Fibroblast of lung (primary cell): ENCODE measurements around the gene COL4A5. TPM values are rescaled to one million over a fixed set of nuclear protein-coding genes. Genes with fewer than 3 reads are reported as not detected.

Experiments used
- DNase-seq, 2 donors: peaks; one replicate each; pipeline versions ENCODE4 v3.0.0 to v3.0.0-alpha.2; 2010; ENCODE audit warnings: low read depth in 2 of 2
- H2AFZ ChIP-seq: 2 replicates; pipeline ENCODE4 v1.5.1; 2012; ENCODE audit warnings: low read length, control low read depth, inconsistent platforms
- H3K27ac ChIP-seq: 2 replicates; pipeline ENCODE4 v1.5.1; 2011; ENCODE audit warnings: low read length, control low read depth; ENCODE audit not compliant: insufficient read depth
- H3K27me3 ChIP-seq: 2 replicates; pipeline ENCODE4 v1.5.1; 2011; ENCODE audit warnings: mild to moderate bottlenecking, low read length; ENCODE audit not compliant: control insufficient read depth, insufficient read depth
- H3K36me3 ChIP-seq: 2 replicates; pipeline ENCODE4 v1.5.1; 2011; ENCODE audit warnings: low read length; ENCODE audit not compliant: control insufficient read depth, insufficient read depth
- H3K4me1 ChIP-seq: 2 replicates; pipeline ENCODE4 v1.5.1; 2011; ENCODE audit warnings: low read length; ENCODE audit not compliant: control insufficient read depth, insufficient read depth; ENCODE audit errors: extremely low read depth
- H3K4me2 ChIP-seq: 2 replicates; pipeline ENCODE4 v1.5.1; 2011; ENCODE audit warnings: low read length, control low read depth; ENCODE audit not compliant: insufficient read depth; ENCODE audit errors: extremely low read depth
- H3K4me3 ChIP-seq, 4 experiments: fragments of 200-600 bp in 1 of 4; sonication (generic) in 1 of 4; replicated peaks in 1 of 4; 2 replicates each; pipeline ENCODE4 v1.5.1; 2011 to 2016; ENCODE audit warnings: low read length in 4 of 4, low read depth in 3 of 4, mild to moderate bottlenecking in 3 of 4, control low read depth in 2 of 4, inconsistent platforms in 1 of 4, mixed read lengths in 1 of 4; ENCODE audit not compliant: insufficient read depth in 1 of 4; ENCODE audit errors: control extremely low read depth in 1 of 4
- H3K79me2 ChIP-seq: 2 replicates; pipeline ENCODE4 v1.5.1; 2012; ENCODE audit warnings: mild to moderate bottlenecking, low read length, inconsistent platforms; ENCODE audit not compliant: control insufficient read depth, insufficient read depth
- H3K9ac ChIP-seq: 2 replicates; pipeline ENCODE4 v1.5.1; 2011; ENCODE audit warnings: mild to moderate bottlenecking, low read length, control low read depth; ENCODE audit not compliant: insufficient read depth
- H3K9me3 ChIP-seq: 2 replicates; pipeline ENCODE4 v1.5.1; 2012; ENCODE audit warnings: low read depth, low read length; ENCODE audit not compliant: control insufficient read depth, insufficient read depth
- H4K20me1 ChIP-seq: 2 replicates; pipeline ENCODE4 v1.5.1; 2011; ENCODE audit warnings: low read length; ENCODE audit not compliant: control insufficient read depth, insufficient read depth; ENCODE audit errors: extremely low read depth
- EZH2 ChIP-seq: IDR thresholded peaks from 2 replicates; pipeline ENCODE4 v1.5.1; 2012; ENCODE audit warnings: low read length, control low read depth, mild to moderate bottlenecking; ENCODE audit errors: missing control alignments
- polyA plus RNA-seq, 2 donors: library from polyadenylated mRNA; depleted of rRNA in 1 of 2; stranded (reverse) in 1 of 2; unstranded in 1 of 2; fragments of >200 nt; gene quantifications; 2 replicates each; pipeline ENCODE4 v1.2.1, GENCODE V29; 2011 to 2012; ENCODE audit warnings: missing spikeins in 1 of 2
- total RNA-seq: library from RNA; depleted of rRNA; stranded (reverse); fragments of >200 nt; gene quantifications from 2 replicates; pipeline ENCODE4 v1.2.1, GENCODE V29; 2014
- TF ChIP-seq, protein P1 (sequence below), 2 donors: IDR thresholded peaks in 1 of 2; conservative IDR thresholded peaks in 1 of 2; 1 replicate in 1 of 2; 2 replicates in 1 of 2; pipeline ENCODE4 v1.5.1; 2011 to 2012; ENCODE audit warnings: low read length in 2 of 2, control low read depth in 1 of 2, inconsistent platforms in 1 of 2, low read depth in 1 of 2, mild to moderate bottlenecking in 1 of 2

COL4A5 gene
- total and polyA plus RNA-seq, 2 donors (not counting 1 experiment from before 2014, with no cell fraction given): 4.9 to 54.7 TPM

DNA sequence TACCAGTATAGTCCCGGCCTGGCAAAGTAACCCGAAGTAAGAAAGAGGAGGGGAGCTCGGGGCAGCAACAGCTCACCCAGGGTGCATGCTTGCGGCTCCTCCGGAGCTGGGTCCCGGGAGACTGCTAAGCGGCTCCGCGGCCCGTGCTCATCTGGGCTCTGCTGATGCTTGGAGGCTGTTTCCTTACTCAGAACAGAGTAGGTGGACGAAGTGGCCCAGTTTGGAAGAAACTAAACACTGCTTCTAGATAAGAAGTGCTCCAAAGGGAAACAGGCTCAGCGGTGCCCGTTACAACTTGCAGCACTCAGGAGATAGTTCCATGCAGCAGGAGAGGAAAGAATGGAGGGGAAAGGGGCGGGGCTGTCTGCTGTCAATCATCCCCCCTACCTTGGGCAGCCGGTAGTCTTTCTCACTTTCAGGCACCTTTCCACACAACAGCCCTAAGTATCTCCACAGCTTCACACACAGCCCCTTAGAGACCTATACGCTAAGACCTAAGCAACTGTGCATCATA is 1.5 kb upstream of the COL4A5 start, which contains the start of gene COL4A6:
TSS of gene COL4A6 (minus strand) at position 313 of the 514 bp plus-strand sequence. CDS start at position 87, 226 bp downstream.
- Histone ChIP-seq H3K27ac (no peak within 1 kb of the TSS), H3K79me2 (no peaks in the 10 kb centered on the region), H4K20me1 (no peaks in the 10 kb centered on the region), H3K9me3 (no peaks in the 10 kb centered on the region), H3K4me1 (no peaks in the 10 kb centered on the region), H3K27me3 (no peaks in the 10 kb centered on the region), H2AFZ (peak within 1 kb of the TSS; percentile 30), H3K36me3 (no peaks in the 10 kb centered on the region), H3K4me3 (peak within 1 kb of the TSS; percentile 35 to 93 (median 66)), H3K9ac (no peak within 1 kb of the TSS), H3K4me2 (peak within 1 kb of the TSS; percentile 75)
- TF ChIP-seq, protein P1, sequence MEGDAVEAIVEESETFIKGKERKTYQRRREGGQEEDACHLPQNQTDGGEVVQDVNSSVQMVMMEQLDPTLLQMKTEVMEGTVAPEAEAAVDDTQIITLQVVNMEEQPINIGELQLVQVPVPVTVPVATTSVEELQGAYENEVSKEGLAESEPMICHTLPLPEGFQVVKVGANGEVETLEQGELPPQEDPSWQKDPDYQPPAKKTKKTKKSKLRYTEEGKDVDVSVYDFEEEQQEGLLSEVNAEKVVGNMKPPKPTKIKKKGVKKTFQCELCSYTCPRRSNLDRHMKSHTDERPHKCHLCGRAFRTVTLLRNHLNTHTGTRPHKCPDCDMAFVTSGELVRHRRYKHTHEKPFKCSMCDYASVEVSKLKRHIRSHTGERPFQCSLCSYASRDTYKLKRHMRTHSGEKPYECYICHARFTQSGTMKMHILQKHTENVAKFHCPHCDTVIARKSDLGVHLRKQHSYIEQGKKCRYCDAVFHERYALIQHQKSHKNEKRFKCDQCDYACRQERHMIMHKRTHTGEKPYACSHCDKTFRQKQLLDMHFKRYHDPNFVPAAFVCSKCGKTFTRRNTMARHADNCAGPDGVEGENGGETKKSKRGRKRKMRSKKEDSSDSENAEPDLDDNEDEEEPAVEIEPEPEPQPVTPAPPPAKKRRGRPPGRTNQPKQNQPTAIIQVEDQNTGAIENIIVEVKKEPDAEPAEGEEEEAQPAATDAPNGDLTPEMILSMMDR (conservative IDR thresholded peaks at IDR 0.05 in 1 of 2, IDR thresholded peaks at IDR 0.05 in 1 of 2; ENCODE audit: low read depth in 1 of 2, low read length in 2 of 2): no peak
- no peak for TF ChIP-seq EZH2
- DNase-seq: no peak

DNA sequence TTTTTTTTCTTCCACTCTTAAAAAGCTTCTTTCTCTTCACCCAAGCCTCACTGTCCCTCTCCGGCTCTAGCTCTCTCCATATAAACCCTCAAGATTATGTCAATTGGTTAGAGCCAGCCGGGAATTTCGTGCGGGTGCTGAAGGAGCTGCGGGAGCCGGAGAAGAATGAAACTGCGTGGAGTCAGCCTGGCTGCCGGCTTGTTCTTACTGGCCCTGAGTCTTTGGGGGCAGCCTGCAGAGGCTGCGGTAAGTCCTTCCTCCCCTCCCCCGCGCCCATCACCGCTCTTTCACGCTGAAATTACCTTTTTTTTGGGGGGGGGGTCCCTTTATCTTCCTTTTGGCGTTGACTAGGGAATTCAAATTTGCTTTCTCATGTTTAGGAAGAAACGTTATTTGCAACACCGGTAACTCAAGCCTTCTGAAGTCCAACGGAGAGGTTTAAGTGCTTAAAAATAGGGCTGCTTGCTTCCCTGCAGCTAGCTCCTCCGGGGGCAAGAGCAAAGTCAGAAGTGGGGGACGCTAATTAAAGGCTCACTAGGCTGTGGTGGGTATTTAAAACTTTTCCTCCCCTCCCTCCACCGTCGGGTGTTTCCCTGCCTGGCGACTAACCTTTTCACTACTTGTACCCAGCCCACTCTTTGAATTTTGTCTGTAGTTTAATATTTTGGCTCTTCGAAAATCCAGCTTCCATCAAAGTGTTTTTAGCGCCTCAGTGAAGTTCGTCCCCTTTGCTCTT is 491 bp downstream of the COL4A5 start:
- peak in 1 of 2 donors; percentile 49 for DNase-seq
- no peaks in the 10 kb centered on the region for H3K79me2 ChIP-seq
- H3K36me3 ChIP-seq: no peaks in the 10 kb centered on the region
- no peaks in the 10 kb centered on the region for H3K9me3 ChIP-seq
- peak overlapping the region; percentile 54 to 93 (median 66) for H3K4me3 ChIP-seq
- H3K27ac ChIP-seq: peak overlapping the region; percentile 43
- TF ChIP-seq EZH2: no peak
- TF ChIP-seq, protein P1 (conservative IDR thresholded peaks at IDR 0.05 in 1 of 2, IDR thresholded peaks at IDR 0.05 in 1 of 2; ENCODE audit: low read depth in 1 of 2, low read length in 2 of 2): no peak
- H3K4me2 ChIP-seq: peak overlapping the region; percentile 78
- peak overlapping the region; percentile 16 for H2AFZ ChIP-seq
- no peaks in the 10 kb centered on the region for H3K27me3 ChIP-seq
- no peak overlapping the region for H3K9ac ChIP-seq
- no peaks in the 10 kb centered on the region for H4K20me1 ChIP-seq
- no peaks in the 10 kb centered on the region for H3K4me1 ChIP-seq

DNA sequence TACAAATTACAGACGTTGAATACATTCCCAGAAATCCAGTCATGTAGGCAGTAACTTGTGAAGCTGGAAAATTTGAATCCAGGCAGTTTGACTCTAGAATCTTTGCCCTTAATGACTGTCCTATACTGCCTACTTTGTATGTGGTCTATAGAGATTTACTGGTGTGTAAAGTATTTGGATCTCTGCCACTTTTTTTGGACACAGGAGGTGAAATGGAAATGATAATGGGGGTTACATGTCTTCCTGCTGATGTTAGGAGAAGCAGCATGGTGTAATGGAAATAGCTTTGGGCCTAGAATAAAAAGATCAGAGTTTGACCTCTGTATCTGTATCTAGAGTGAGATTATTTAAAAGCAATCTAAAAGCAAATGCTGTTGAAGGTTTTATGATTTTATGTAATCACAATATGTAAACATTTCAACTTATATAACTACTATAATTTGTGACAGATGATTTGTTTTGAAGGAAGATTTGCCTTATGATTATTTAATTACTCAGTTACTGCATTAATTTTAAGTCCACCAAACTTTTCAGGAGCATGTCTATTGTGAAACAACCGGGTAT is 3.3 kb downstream of the COL4A5 start:
- DNase-seq: peak in 1 of 2 donors; percentile 27
- no peaks in the 10 kb centered on the region for H3K79me2 ChIP-seq
- H3K4me2 ChIP-seq: peak overlapping the region; percentile 23

More for the DNA sequence above, 3.3 kb downstream of the COL4A5 start:
- TF ChIP-seq EZH2: no peak
- TF ChIP-seq, protein P1 (conservative IDR thresholded peaks at IDR 0.05 in 1 of 2, IDR thresholded peaks at IDR 0.05 in 1 of 2; ENCODE audit: low read depth in 1 of 2, low read length in 2 of 2): no peak
- Histone ChIP-seq H3K27me3 (no peaks in the 10 kb centered on the region), H3K4me3 (peak overlapping the region in 2 of 4 experiments; percentile 69 to 93), H4K20me1 (no peaks in the 10 kb centered on the region), H3K36me3 (no peaks in the 10 kb centered on the region), H3K9me3 (no peaks in the 10 kb centered on the region), H3K9ac (no peak overlapping the region), H3K27ac (no peak overlapping the region), H2AFZ (no peak overlapping the region), H3K4me1 (no peaks in the 10 kb centered on the region)
